ENCODE results near the gene TAF6.
A peak's percentile ranks its signal among the peaks of the same experiment; 100 is the strongest.

The TAF6 gene

DNA sequence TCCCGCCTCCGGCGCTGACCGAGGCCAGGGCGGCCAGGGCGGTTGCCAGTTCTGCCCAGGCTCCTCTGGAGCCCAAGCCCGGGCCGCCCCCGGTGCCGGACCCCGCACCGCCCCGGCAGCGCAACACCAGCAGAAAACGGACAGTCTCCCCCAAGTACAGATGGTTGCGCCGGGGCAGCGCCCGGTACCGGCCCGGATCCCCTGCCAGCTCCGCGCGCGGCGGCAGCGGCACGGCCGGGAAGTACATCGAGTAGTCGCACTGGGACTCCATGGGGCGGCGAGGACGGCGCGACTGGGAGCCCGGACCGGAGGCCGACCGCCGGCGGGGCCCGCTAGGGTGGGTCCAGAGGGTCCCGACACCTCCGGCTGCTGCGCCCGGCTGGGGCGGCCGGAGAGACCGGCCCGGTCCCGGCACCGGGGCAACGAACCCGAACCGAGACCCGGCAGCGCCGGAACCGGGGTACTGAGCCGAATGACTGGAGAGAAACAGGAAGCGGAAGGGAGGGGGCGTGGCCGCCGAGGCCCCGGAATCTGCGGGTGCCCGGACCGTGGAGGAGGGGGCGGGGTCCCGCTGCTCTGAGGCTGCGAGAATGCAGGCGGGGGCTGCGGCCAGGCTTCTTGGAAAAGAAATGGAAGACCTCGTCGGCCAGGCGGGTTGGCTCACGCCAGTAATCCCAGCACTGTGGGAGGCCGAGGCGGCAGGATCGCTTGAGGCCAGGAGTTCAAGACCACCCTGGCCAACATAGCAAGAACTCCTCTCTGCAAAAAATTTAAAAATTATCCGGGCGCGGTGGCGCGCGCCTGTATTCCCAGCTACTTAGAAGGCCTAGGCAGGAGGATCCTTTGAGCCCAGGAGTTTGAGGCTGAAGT is 39.3 kb upstream of the TAF6 start, which contains the start of gene TRAPPC14:
Gene TRAPPC14, minus strand, starts transcription at position 495 of the 870 bp plus-strand sequence. Its CDS starts 224 bp downstream, at position 271.
- Histone ChIP-seq H3K27ac (ENCODE audit: low read depth, low read length) (peak within 1 kb of the TSS; percentile 32), H3K27me3 (ENCODE audit: control insufficient read depth in 1 of 2, insufficient read depth in 2 of 2, low read length in 2 of 2) (no peaks in the 10 kb centered on the region), H3K36me3 (ENCODE audit: control insufficient read depth in 1 of 2, insufficient read depth in 2 of 2, low read length in 2 of 2) (peaks cover 5 to 22% of the 10 kb centered on the region in 2 donors), H3K4me1 (ENCODE audit: control insufficient read depth in 1 of 2, insufficient read depth in 2 of 2, low read length in 2 of 2) (peaks cover 49% of the 10 kb centered on the region in 2 donors), H3K9ac (ENCODE audit: low read depth in 1 of 2, low read length in 2 of 2) (peak within 1 kb of the TSS; percentile 65 to 84), H3K4me3 (ENCODE audit: low read depth in 1 of 2, low read length in 2 of 2) (peak within 1 kb of the TSS; percentile 74 to 80), H3K9me3 (ENCODE audit: control insufficient read depth in 1 of 2, low read length in 2 of 2) (no peaks in the 10 kb centered on the region)

GRCh38 chr7:100157334-100158228 is 38.4 kb upstream of the TAF6 start:
- no peak overlapping the region for H3K27ac ChIP-seq (ENCODE audit: low read depth, low read length)
- peaks cover 48 to 49% of the 10 kb centered on the region in 2 donors for H3K4me1 ChIP-seq (ENCODE audit: control insufficient read depth in 1 of 2, insufficient read depth in 2 of 2, low read length in 2 of 2)
- peak overlapping the region; percentile 65 to 84 for H3K9ac ChIP-seq (ENCODE audit: low read depth in 1 of 2, low read length in 2 of 2)
- peak overlapping the region; percentile 74 to 80 for H3K4me3 ChIP-seq (ENCODE audit: low read depth in 1 of 2, low read length in 2 of 2)
- no peaks in the 10 kb centered on the region for H3K9me3 ChIP-seq (ENCODE audit: control insufficient read depth in 1 of 2, low read length in 2 of 2)
- H3K27me3 ChIP-seq (ENCODE audit: control insufficient read depth in 1 of 2, insufficient read depth in 2 of 2, low read length in 2 of 2) = no peaks in the 10 kb centered on the region
- peaks cover 5 to 22% of the 10 kb centered on the region in 2 donors for H3K36me3 ChIP-seq (ENCODE audit: control insufficient read depth in 1 of 2, insufficient read depth in 2 of 2, low read length in 2 of 2)

- Histone ChIP-seq H3K27ac (ENCODE audit: low read depth, low read length) (no peak overlapping the region), H3K27me3 (ENCODE audit: control insufficient read depth in 1 of 2, insufficient read depth in 2 of 2, low read length in 2 of 2) (no peaks in the 10 kb centered on the region), H3K9me3 (ENCODE audit: control insufficient read depth in 1 of 2, low read length in 2 of 2) (no peaks in the 10 kb centered on the region), H3K36me3 (ENCODE audit: control insufficient read depth in 1 of 2, insufficient read depth in 2 of 2, low read length in 2 of 2) (peaks cover 5 to 22% of the 10 kb centered on the region in 2 donors), H3K9ac (ENCODE audit: low read depth in 1 of 2, low read length in 2 of 2) (peak overlapping the region in 1 of 2 donors; percentile 65), H3K4me1 (ENCODE audit: control insufficient read depth in 1 of 2, insufficient read depth in 2 of 2, low read length in 2 of 2) (peaks cover 48 to 49% of the 10 kb centered on the region in 2 donors), H3K4me3 (ENCODE audit: low read depth in 1 of 2, low read length in 2 of 2) (peak overlapping the region; percentile 74 to 80)
These were observed 37.8 kb upstream of the TAF6 start for GRCh38 chr7:100157069-100157333.

DNA sequence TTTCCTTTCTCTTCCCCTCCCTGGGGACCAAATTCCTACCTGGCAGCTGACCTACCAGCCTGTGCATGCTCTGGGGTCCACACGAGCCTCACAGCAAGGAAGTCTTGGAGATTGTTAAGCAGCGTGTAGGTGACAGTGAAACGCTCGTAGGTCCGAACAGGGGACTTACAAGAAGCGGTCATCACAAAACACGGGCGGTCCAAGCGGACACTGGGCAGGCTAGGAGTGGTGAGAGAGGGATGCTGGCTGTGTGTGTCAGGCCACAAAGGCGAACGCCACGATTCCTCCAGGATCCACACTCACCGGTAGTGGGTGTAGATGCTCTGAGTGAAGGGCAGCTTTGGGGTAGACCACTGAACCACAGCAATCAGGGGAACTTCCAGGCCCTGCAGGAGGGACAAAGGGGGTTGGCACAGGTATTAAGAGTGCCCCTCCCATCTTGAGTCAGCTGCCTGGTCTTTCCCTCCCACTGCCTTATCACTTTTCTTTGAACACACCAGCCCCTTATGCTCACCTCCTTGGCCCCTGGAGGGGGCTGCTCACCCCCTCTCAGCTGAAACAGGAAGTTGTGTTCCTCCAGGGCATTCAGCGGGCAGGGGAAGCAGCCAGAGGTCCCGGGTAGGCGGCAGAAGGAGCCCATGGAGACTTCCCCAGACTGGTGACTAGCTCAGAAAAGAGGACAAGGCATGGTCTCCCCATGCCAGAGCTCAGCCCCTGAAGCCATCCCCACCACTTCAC is 37.3 kb upstream of the TAF6 start:
- Histone ChIP-seq H3K9ac (ENCODE audit: low read depth in 1 of 2, low read length in 2 of 2) (peak overlapping the region; percentile 43 to 65), H3K4me1 (ENCODE audit: control insufficient read depth in 1 of 2, insufficient read depth in 2 of 2, low read length in 2 of 2) (peaks cover 48 to 49% of the 10 kb centered on the region in 2 donors), H3K27me3 (ENCODE audit: control insufficient read depth in 1 of 2, insufficient read depth in 2 of 2, low read length in 2 of 2) (no peaks in the 10 kb centered on the region), H3K36me3 (ENCODE audit: control insufficient read depth in 1 of 2, insufficient read depth in 2 of 2, low read length in 2 of 2) (peaks cover 5 to 22% of the 10 kb centered on the region in 2 donors), H3K9me3 (ENCODE audit: control insufficient read depth in 1 of 2, low read length in 2 of 2) (no peaks in the 10 kb centered on the region), H3K4me3 (ENCODE audit: low read depth in 1 of 2, low read length in 2 of 2) (peak overlapping the region; percentile 74 to 80), H3K27ac (ENCODE audit: low read depth, low read length) (no peak overlapping the region)

GRCh38 chr7:100155553-100156317 is 36.6 kb upstream of the TAF6 start:
- Histone ChIP-seq H3K27me3 (ENCODE audit: control insufficient read depth in 1 of 2, insufficient read depth in 2 of 2, low read length in 2 of 2) (no peaks in the 10 kb centered on the region), H3K4me1 (ENCODE audit: control insufficient read depth in 1 of 2, insufficient read depth in 2 of 2, low read length in 2 of 2) (peaks cover 48 to 49% of the 10 kb centered on the region in 2 donors), H3K9ac (ENCODE audit: low read depth in 1 of 2, low read length in 2 of 2) (no peak overlapping the region), H3K9me3 (ENCODE audit: control insufficient read depth in 1 of 2, low read length in 2 of 2) (no peaks in the 10 kb centered on the region), H3K4me3 (ENCODE audit: low read depth in 1 of 2, low read length in 2 of 2) (no peak overlapping the region), H3K36me3 (ENCODE audit: control insufficient read depth in 1 of 2, insufficient read depth in 2 of 2, low read length in 2 of 2) (peaks cover 5 to 22% of the 10 kb centered on the region in 2 donors), H3K27ac (ENCODE audit: low read depth, low read length) (no peak overlapping the region)

DNA sequence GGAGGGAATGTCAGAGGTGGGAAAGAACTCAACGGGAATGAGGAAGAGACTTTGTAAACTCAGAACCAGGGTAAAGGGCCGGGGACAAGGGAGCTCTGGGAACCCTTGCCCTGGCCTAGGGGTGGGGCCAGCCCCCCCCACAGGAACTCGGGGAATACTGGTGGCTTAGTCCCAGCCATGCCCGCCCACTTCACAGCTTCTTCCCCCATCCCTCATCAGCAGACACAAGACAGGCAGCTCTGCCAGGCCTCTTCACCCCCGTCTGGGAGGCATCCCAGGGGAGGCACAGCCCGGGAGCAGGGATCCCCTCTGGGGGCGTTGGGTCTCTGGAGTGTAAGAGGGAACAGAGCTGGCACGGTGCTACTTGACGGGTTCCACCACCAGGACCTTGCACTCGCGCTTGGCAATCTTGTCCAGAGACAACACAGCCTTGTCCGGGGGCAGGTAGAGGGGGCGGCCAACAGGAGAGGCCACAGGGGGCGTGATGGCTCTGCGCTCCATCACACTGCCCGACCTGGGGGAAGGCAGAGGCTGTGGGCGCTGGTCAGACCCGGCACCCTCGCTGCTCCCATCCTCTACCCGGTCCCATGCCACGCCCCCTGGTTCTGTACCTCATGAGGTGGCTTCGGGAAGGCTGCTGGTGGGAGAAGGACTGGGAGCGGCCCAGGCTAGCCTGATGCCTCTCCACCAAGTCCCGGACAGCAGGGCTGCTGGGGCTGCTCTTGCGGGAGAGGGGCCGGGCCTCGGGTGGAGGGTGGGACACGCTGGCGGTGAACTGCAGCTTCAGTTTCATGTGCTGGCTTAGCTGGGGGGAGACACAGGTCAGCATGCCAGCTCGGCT is 35.7 kb upstream of the TAF6 start:
- H3K9ac ChIP-seq (ENCODE audit: low read depth in 1 of 2, low read length in 2 of 2) = peak overlapping the region in 1 of 2 donors; percentile 18
- peaks cover 5 to 22% of the 10 kb centered on the region in 2 donors for H3K36me3 ChIP-seq (ENCODE audit: control insufficient read depth in 1 of 2, insufficient read depth in 2 of 2, low read length in 2 of 2)
- no peak overlapping the region for H3K4me3 ChIP-seq (ENCODE audit: low read depth in 1 of 2, low read length in 2 of 2)
- H3K9me3 ChIP-seq (ENCODE audit: control insufficient read depth in 1 of 2, low read length in 2 of 2) = no peaks in the 10 kb centered on the region
- H3K4me1 ChIP-seq (ENCODE audit: control insufficient read depth in 1 of 2, insufficient read depth in 2 of 2, low read length in 2 of 2) = peaks cover 49 to 54% of the 10 kb centered on the region in 2 donors
- H3K27me3 ChIP-seq (ENCODE audit: control insufficient read depth in 1 of 2, insufficient read depth in 2 of 2, low read length in 2 of 2) = no peaks in the 10 kb centered on the region
- H3K27ac ChIP-seq (ENCODE audit: low read depth, low read length) = peak overlapping the region; percentile 42

DNA sequence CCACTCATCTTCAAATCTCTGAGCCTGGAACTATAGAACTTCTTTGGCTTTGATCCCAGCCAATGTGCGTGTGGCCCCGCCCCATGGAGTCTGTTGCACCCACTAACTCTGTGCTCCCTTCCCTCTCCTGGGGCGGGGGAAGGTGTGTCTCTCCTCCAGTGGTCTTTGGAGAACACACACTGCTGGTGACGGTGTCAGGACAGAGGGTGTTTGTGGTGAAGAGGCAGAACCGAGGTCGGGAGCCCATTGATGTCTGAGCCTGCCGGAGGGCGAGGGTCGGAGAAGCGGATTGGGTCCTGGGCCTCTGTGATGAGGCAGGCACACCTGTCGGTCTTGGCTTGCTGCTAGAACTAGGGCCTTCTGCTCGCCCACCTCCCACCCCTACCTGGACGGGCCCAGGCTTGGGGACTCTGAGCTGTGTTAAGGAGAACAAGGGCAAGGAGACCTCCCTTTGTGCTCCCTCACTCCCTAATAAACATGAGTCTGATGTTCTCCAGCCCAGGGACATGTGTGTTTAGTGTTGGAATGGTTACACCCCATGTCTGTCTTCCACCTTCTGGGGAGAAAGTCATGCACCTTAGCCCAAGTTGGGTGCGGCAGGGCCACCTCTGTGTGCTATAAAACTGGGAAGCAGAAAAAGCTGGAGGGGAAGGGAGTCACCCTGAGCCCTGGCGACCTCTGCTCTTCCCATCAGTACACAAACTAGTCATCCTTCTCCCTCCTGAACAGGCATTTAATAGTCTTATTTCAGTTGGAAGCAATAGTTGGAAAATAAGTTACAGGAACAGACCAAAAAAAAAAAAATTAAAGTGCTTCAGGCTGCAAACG is 34.8 kb upstream of the TAF6 start:
- H3K27me3 ChIP-seq (ENCODE audit: control insufficient read depth in 1 of 2, insufficient read depth in 2 of 2, low read length in 2 of 2) = no peaks in the 10 kb centered on the region
- peak overlapping the region in 1 of 2 donors; percentile 32 for H3K9ac ChIP-seq (ENCODE audit: low read depth in 1 of 2, low read length in 2 of 2)
- peaks cover 52 to 55% of the 10 kb centered on the region in 2 donors for H3K4me1 ChIP-seq (ENCODE audit: control insufficient read depth in 1 of 2, insufficient read depth in 2 of 2, low read length in 2 of 2)
- no peaks in the 10 kb centered on the region for H3K9me3 ChIP-seq (ENCODE audit: control insufficient read depth in 1 of 2, low read length in 2 of 2)
- H3K36me3 ChIP-seq (ENCODE audit: control insufficient read depth in 1 of 2, insufficient read depth in 2 of 2, low read length in 2 of 2) = peaks cover 5 to 22% of the 10 kb centered on the region in 2 donors
- peak overlapping the region in 1 of 2 donors; percentile 39 for H3K4me3 ChIP-seq (ENCODE audit: low read depth in 1 of 2, low read length in 2 of 2)
- H3K27ac ChIP-seq (ENCODE audit: low read depth, low read length) = peak overlapping the region; percentile 75

DNA sequence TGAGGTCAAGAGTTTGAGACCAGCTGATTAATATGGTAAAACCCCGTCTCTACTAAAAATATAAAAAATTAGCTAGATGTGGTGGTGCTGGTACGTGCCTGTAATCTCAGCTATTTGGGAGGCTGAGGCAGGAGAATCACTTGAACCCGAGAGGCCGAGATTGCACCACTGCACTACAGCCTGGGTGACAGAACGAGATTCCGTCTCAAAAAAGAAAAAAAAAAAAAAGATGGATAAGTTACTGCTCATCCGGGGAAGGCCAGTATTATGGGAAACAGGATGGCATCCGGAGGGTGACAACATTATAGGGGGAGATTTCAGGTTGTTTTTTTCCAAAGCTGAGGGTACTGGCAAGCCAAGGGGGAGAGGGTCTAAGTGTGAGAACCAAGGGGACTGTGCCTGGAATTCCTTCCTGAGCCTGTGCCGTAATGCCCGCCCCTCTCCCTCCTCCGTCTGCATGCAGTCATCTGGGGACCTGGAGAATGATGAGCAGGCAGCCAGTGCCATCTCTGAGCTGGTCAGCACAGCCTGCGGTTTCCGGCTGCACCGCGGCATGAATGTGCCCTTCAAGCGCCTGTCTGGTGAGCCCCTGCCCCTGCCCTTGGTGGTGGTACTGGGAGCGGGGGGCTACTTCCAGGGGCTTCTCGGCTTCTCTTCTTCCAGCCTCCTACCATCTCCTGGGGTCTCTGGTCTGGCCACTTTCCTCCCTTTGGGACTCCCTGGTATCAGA is 33.9 kb upstream of the TAF6 start:
- peaks cover 51 to 59% of the 10 kb centered on the region in 2 donors for H3K4me1 ChIP-seq (ENCODE audit: control insufficient read depth in 1 of 2, insufficient read depth in 2 of 2, low read length in 2 of 2)
- H3K9ac ChIP-seq (ENCODE audit: low read depth in 1 of 2, low read length in 2 of 2) = no peak overlapping the region
- H3K27me3 ChIP-seq (ENCODE audit: control insufficient read depth in 1 of 2, insufficient read depth in 2 of 2, low read length in 2 of 2) = no peaks in the 10 kb centered on the region
- H3K9me3 ChIP-seq (ENCODE audit: control insufficient read depth in 1 of 2, low read length in 2 of 2) = no peaks in the 10 kb centered on the region
- peaks cover 5 to 22% of the 10 kb centered on the region in 2 donors for H3K36me3 ChIP-seq (ENCODE audit: control insufficient read depth in 1 of 2, insufficient read depth in 2 of 2, low read length in 2 of 2)
- H3K27ac ChIP-seq (ENCODE audit: low read depth, low read length) = no peak overlapping the region
- peak overlapping the region in 1 of 2 donors; percentile 8 for H3K4me3 ChIP-seq (ENCODE audit: low read depth in 1 of 2, low read length in 2 of 2)

All from duodenal mucosa (tissue), 2 donors.